ENCODE results near the gene NES. TPM values are rescaled to one million over a fixed set of nuclear protein-coding genes. Genes with fewer than 3 reads are reported as not detected.

Gene NES
- total and polyA plus RNA-seq, 10 donors = 4.3 to 146 (median 52.3) TPM

- Histone ChIP-seq H3K27me3 (replicated peaks in 1 of 7) (peaks cover 0 to 81% (median 48%) of the 10 kb centered on the region in 7 donors), H3K27ac (no peak overlapping the region), H3K9me3 (no peaks in the 10 kb centered on the region), H3K4me1 (peaks cover 21 to 38% (median 33%) of the 10 kb centered on the region in 6 donors), H3K36me3 (no peaks in the 10 kb centered on the region), H3K4me3 (no peak overlapping the region)
- WGBS, 5 donors = 76 to 88% (median 85%) methylated on average over 3 to 4 of the region's 4 CpGs
- DNase-seq = no peak
- no peak for TF ChIP-seq POLR2AphosphoS5 (IDR thresholded peaks at IDR 0.05)
- TF ChIP-seq POLR2A (IDR thresholded peaks at IDR 0.05) = no peak
- TF ChIP-seq, protein P1, sequence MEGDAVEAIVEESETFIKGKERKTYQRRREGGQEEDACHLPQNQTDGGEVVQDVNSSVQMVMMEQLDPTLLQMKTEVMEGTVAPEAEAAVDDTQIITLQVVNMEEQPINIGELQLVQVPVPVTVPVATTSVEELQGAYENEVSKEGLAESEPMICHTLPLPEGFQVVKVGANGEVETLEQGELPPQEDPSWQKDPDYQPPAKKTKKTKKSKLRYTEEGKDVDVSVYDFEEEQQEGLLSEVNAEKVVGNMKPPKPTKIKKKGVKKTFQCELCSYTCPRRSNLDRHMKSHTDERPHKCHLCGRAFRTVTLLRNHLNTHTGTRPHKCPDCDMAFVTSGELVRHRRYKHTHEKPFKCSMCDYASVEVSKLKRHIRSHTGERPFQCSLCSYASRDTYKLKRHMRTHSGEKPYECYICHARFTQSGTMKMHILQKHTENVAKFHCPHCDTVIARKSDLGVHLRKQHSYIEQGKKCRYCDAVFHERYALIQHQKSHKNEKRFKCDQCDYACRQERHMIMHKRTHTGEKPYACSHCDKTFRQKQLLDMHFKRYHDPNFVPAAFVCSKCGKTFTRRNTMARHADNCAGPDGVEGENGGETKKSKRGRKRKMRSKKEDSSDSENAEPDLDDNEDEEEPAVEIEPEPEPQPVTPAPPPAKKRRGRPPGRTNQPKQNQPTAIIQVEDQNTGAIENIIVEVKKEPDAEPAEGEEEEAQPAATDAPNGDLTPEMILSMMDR (IDR thresholded peaks at IDR 0.05 in 8 of 11, conservative IDR thresholded peaks at IDR 0.05 in 3 of 11) = no peak
- intact Hi-C loops (cut with DNase I; ENCODE audit: low total_unique reads) = no loop called here
Observed at GRCh38 chr1:156703336-156703735, 26.1 kb upstream of the NES start.

DNA sequence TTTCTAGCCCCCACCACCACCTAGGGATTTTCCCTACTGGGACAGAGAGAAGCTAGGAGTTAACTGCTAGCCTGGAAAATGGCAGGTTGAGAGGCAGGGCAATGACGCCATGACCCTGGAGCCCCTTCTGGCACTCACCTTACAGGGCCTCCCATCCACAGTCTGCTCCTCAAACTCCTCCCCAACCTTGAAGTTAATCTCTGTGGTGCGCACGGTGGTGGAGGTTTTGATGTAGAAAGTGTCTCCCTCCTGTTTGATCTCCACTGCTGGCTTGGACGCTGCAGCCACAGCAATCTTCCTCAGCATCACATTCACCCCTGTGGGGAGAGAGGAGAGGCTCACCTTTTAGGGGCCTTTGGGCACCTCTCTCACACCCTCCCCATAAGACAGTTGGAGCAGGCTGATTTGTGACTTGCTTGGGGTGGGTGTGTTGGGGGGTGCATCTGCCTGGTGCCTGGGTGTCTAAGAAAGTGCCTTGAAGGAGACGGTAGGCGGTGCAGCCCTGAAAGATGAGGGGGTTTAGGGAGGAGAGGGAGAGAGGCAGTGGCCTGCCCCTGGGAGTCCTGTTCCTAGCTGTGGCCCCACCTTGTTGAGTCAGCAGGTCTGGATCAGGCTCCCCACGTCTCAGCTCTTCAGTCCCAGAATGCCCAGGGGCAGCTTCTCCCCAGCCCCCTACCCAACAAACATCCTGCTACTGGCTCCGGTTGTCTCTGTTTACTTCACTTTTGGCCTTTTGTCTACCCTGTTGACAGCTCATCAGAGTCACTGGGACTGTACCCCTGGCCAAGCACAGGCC, 23.7 kb upstream of the NES start:
- H3K27ac ChIP-seq = no peak overlapping the region
- H3K36me3 ChIP-seq = no peaks in the 10 kb centered on the region
- no peaks in the 10 kb centered on the region for H3K9me3 ChIP-seq
- 75 to 83% (median 80%) methylated on average over 7 to 8 of the region's 8 CpGs for WGBS, 5 donors
- peaks cover 0 to 86% (median 44%) of the 10 kb centered on the region in 7 donors for H3K27me3 ChIP-seq (replicated peaks in 1 of 7)
- no peak overlapping the region for H3K4me3 ChIP-seq
- DNase-seq = no peak
- intact Hi-C loops (cut with DNase I; ENCODE audit: low total_unique reads) = no loop called here
- peaks cover 11 to 22% (median 18%) of the 10 kb centered on the region in 6 donors for H3K4me1 ChIP-seq
- TF ChIP-seq, protein P1 (IDR thresholded peaks at IDR 0.05 in 8 of 11, conservative IDR thresholded peaks at IDR 0.05 in 3 of 11) = no peak
- TF ChIP-seq POLR2A (IDR thresholded peaks at IDR 0.05) (no peak), POLR2AphosphoS5 (IDR thresholded peaks at IDR 0.05) (no peak)

DNA sequence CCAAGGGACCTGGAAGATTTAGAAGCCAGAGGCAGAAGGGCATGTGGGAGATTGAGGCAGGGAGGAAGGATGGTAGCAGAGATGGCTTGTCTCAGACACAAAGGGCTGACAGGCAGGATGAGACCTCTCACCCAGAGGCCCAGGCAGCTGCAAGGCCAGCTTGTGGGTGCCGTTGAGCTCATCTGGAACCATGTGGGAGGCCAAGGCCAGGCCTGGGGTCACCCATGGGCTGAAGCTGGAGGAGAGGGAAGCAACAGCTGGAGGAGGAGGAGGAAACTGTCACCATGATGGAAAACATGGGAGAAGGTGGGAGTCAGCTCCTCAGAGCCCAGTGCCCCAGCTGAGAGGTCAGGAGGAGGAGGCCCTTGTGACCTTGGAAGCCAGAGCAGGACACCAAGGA, 21.8 kb upstream of the NES start:
- no peak overlapping the region for H3K27ac ChIP-seq
- DNase-seq = no peak
- H3K4me3 ChIP-seq = no peak overlapping the region
- no peaks in the 10 kb centered on the region for H3K36me3 ChIP-seq
- no peaks in the 10 kb centered on the region for H3K9me3 ChIP-seq
- TF ChIP-seq POLR2AphosphoS5 (IDR thresholded peaks at IDR 0.05) (peak; percentile 41 to 81 (median 76)), POLR2A (IDR thresholded peaks at IDR 0.05) (no peak)
- TF ChIP-seq, protein P1 (IDR thresholded peaks at IDR 0.05 in 8 of 11, conservative IDR thresholded peaks at IDR 0.05 in 3 of 11) = no peak
- intact Hi-C loops (cut with DNase I; ENCODE audit: low total_unique reads) = no loop called here
- WGBS, 5 donors = 30 to 73% (median 70%) methylated on average over 1 of the region's 1 CpG
- H3K27me3 ChIP-seq (replicated peaks in 1 of 7) = peaks cover 0 to 85% (median 24%) of the 10 kb centered on the region in 7 donors
- H3K4me1 ChIP-seq = peaks cover 0 to 3% (median 0%) of the 10 kb centered on the region in 6 donors

- intact Hi-C loops (cut with DNase I; ENCODE audit: low total_unique reads) = no loop called here
- peaks cover 0 to 15% (median 9%) of the 10 kb centered on the region in 6 donors for H3K4me1 ChIP-seq
- H3K27me3 ChIP-seq (replicated peaks in 1 of 7) = peaks cover 0 to 85% (median 19%) of the 10 kb centered on the region in 7 donors
- TF ChIP-seq POLR2A (IDR thresholded peaks at IDR 0.05) (no peak), POLR2AphosphoS5 (IDR thresholded peaks at IDR 0.05) (no peak)
- TF ChIP-seq, protein P1 (IDR thresholded peaks at IDR 0.05 in 8 of 11, conservative IDR thresholded peaks at IDR 0.05 in 3 of 11) = no peak
- no peaks in the 10 kb centered on the region for H3K9me3 ChIP-seq
- no peak for DNase-seq
- WGBS, 5 donors = 84 to 94% (median 86%) methylated on average over 8 of the region's 8 CpGs
- no peaks in the 10 kb centered on the region for H3K36me3 ChIP-seq
- no peak overlapping the region for H3K27ac ChIP-seq
- no peak overlapping the region for H3K4me3 ChIP-seq
Observed at GRCh38 chr1:156697481-156697880, 20.3 kb upstream of the NES start.

All from spleen (tissue), 11 donors.